AG10803 (cell line): ENCODE data around the gene CGAS.

ENCODE experiments used
- DNase-seq: peaks from one replicate; pipeline ENCODE4 v3.0.0; 2010; ENCODE audit warnings: low read depth
- H3K4me3 ChIP-seq: 2 replicates; pipeline ENCODE4 v1.5.1; 2011; ENCODE audit warnings: mild to moderate bottlenecking, low read length, control low read depth
- TF ChIP-seq, protein P1 (sequence below): conservative IDR thresholded peaks from 2 replicates; pipeline ENCODE4 v1.5.1; 2011; ENCODE audit warnings: mild to moderate bottlenecking, low read length, control low read depth, inconsistent platforms

The CGAS gene

GRCh38 chr6:73451223-73452106, 632 bp downstream of the CGAS start:
- TF ChIP-seq, protein P1, sequence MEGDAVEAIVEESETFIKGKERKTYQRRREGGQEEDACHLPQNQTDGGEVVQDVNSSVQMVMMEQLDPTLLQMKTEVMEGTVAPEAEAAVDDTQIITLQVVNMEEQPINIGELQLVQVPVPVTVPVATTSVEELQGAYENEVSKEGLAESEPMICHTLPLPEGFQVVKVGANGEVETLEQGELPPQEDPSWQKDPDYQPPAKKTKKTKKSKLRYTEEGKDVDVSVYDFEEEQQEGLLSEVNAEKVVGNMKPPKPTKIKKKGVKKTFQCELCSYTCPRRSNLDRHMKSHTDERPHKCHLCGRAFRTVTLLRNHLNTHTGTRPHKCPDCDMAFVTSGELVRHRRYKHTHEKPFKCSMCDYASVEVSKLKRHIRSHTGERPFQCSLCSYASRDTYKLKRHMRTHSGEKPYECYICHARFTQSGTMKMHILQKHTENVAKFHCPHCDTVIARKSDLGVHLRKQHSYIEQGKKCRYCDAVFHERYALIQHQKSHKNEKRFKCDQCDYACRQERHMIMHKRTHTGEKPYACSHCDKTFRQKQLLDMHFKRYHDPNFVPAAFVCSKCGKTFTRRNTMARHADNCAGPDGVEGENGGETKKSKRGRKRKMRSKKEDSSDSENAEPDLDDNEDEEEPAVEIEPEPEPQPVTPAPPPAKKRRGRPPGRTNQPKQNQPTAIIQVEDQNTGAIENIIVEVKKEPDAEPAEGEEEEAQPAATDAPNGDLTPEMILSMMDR, result no peak
- peak; percentile 49 for DNase-seq
- peak overlapping the region; percentile 79 for H3K4me3 ChIP-seq

DNA sequence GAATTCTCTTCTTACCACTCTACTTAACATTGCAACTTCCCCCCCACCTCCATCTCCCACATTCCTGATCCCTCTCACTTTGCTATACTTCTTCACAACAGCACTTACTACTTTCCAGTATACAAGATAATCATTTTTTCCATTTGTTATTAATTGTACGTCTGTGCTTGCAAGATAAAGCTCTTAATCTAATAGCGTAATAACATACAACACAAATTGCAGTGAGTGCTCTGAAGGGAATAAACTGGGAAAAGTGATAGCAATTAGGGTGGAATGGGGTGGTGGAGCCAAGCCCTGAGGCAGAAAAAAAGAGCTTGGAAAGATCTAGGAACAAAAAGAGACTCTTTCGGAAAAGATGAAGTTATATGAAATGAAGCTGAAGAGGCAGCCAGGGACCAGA, 8.5 kb downstream of the CGAS start:
- TF ChIP-seq, protein P1, result no peak
- H3K4me3 ChIP-seq, result no peak overlapping the region

GRCh38 chr6:73435236-73435635, 16.9 kb downstream of the CGAS start:
- no peak overlapping the region for H3K4me3 ChIP-seq
- TF ChIP-seq, protein P1, result no peak
- no peak for DNase-seq

More for the DNA sequence above, 8.5 kb downstream of the CGAS start:
- no peak for DNase-seq

- TF ChIP-seq, protein P1, result no peak
- no peak for DNase-seq
- no peak overlapping the region for H3K4me3 ChIP-seq
Measured at GRCh38 chr6:73421534-73421933, 30.6 kb downstream of the CGAS start.

DNA sequence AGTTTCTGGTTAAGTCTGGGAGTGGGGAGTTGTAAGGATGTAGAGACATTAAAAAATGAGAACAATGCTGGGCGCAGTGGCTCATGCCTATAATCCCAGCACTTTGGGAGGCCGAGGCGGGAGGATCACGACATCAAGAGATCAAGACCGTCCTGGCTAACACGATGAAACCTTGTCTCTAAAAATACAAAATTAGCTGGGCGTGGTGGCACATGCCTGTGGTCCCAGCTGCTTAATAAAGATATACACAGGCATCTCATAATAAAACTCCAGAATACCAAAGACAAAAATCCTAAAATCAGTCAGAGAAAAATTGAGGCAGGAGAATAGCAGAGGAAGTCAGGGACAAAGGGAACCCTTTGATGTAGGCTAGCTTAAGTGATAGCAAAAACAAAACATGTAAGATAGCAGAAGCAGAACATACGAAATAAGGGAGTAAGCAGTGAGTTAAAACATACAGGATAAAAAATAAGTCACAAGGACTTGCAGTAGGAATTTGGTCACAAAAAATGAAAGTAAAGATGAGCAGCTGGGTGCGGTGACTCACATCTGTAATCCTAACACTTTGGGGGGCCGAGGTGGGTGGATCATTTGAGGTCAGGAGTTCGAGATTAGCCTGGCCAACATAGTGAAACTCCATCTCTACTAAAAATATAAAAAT, 33.9 kb downstream of the CGAS start:
- DNase-seq, result no peak
- no peak overlapping the region for H3K4me3 ChIP-seq
- TF ChIP-seq, protein P1, result no peak

- TF ChIP-seq, protein P1, result no peak
- no peak for DNase-seq
- H3K4me3 ChIP-seq, result no peak overlapping the region
Measured at GRCh38 chr6:73413102-73413501, 39.0 kb downstream of the CGAS start.
